HG02973 (cell line): Measurements from ENCODE around the gene GPER1.
"Not testable (repeated sequence)": the region's sequence is repeated elsewhere in the genome, so short reads cannot be mapped to it uniquely, and the experiment has no call there.

Source experiments
- ATAC-seq: cut with Tn5 transposase; IDR thresholded peaks from one replicate; pipeline ENCODE4 v1.9.1; 2021; ENCODE audit warnings: moderate library complexity; ENCODE audit not compliant: unreplicated experiment

The GPER1 gene

DNA sequence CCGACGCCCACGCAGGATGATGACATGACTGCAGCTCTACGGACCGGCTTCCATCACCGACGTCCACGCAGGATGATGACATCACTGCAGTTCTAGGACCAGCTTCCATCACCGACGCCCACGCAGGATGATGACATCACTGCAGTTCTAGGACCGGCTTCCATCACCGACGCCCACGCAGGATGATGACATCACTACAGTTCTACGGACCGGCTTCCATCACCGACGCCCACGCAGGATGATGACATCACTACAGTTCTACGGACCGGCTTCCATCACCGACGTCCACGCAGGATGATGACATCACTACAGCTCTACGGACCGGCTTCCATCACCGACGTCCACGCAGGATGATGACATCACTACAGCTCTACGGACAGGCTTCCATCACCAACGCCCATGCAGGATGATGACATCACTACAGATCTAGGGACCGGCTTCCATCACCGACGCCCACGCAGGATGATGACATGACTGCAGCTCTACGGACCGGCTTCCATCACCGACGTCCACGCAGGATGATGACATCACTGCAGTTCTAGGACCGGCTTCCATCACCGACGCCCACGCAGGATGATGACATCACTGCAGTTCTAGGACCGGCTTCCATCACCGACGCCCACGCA lies 28.6 kb downstream of the GPER1 start:
- not testable (repeated sequence) for ATAC-seq

DNA sequence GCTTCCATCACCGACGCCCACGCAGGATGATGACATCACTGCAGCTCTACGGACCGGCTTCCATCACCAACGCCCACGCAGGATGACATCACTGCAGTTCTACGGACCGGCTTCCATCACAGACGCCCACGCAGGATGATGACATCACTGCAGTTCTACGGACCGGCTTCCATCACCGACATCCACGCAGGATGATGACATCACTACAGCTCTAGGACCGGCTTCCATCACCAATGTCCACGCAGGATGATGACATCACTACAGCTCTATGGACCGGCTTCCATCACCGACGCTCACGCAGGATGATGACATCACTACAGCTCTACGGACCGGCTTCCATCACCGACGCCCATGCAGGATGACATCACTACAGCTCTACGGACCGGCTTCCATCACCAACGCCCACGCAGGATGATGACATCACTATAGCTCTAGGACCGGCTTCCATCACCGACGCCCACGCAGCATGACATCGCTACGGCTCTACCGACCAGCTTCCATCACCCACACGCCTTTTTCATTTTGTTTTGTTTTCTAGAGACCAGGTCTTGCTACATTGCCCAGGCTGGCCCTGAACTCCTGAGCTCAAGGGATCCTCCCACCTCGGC lies 29.5 kb downstream of the GPER1 start:
- no peak for ATAC-seq

DNA sequence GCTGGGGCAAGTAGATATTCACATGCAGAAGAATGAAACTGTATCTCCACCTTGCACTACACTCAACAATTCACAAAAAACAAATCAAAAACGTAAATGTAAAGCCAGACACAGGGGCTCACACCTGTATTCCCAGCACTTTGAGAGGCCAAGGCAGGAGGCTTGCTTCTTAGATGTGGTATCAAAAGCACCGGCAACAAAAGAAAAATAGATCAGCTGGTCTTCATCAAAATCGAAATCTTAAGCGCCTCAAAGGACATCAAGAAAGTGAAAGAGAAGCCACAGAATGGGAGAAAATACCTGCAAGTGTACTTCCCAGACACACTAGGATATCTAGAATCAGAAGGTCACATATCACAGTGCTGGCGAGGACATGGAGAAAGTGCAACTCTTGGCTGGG lies 31.3 kb downstream of the GPER1 start:
- ATAC-seq = no peak

DNA sequence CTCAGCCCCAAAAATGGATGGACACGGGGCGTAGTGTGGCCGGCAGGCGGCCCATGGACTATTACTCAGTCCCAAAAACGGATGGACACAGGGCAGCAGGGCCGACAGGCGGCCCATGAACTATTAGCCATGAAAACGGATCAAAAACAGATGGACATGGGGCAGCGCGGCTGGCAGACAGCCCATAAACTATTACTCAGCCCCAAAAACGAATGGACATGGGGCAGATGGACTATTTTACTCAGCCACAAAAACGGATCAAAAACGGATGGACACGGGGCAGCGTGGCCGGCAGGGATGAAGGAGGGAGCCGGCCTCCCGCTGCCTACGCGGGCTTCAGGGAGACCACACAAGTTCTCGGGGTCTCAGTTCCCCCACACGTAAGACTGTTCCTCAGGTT lies 32.9 kb downstream of the GPER1 start:
- no peak for ATAC-seq

DNA sequence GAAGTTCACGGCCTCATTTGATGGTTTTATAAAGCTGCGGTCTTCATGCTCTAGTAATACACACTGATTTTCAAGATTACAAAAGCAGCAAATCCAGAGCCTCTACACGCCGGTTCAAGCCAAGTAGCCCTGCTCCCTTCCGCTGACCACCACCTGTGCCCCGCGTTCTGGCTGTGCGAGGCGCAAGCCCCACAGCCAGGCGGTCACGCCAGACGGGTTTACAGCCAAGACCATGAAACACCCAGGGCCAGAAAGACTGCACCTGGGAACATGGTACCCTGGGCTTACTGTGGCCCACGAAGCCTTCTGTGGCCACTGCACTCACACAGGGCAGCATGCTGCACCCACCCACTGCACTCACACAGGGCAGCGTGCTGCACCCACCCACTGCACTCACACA lies 33.6 kb downstream of the GPER1 start:
- no peak for ATAC-seq

DNA sequence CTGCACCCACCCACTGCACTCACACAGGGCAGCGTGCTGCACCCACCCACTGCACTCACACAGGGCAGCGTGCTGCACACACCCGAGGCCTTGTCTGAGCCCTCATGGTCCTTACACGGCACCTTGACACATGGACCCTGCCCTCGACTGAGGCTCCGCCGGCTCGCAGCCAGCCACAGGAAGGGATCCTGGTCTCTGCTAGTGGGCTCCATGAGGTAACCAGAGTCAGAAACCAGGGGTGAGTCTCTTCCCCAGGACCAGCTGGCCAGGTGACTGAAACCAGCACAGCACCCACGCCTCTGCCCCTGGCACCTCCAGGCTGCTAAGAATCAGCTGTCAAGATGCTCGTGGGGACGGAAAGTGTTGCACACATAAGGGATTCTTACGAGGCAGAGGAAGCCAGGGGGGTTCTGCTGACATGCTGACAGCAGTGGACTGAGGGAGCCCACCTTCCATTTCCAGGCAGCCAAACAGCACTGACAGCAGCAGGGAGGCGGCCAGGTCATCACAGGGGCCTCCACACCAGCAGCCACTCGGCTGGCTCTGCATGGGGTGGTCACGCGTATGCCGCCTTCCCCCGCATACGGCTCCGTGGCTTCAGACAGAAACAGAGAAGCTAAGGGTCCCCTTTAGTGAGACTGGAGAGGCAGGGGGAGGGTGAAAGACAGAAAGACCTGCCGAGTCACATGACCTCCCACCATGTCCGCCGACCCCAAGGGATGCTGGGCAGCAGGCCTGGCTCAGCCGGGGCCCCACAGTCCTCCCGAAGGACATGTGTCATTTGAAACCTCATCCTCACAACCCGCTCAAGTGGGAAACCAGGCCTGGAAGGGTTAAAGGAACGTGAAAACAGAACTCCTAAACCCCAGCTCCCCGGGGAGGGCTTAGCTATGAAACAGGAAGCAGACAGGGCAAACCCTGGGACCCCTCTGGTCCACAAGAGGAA lies 34.2 kb downstream of the GPER1 start:
- no peak for ATAC-seq

DNA sequence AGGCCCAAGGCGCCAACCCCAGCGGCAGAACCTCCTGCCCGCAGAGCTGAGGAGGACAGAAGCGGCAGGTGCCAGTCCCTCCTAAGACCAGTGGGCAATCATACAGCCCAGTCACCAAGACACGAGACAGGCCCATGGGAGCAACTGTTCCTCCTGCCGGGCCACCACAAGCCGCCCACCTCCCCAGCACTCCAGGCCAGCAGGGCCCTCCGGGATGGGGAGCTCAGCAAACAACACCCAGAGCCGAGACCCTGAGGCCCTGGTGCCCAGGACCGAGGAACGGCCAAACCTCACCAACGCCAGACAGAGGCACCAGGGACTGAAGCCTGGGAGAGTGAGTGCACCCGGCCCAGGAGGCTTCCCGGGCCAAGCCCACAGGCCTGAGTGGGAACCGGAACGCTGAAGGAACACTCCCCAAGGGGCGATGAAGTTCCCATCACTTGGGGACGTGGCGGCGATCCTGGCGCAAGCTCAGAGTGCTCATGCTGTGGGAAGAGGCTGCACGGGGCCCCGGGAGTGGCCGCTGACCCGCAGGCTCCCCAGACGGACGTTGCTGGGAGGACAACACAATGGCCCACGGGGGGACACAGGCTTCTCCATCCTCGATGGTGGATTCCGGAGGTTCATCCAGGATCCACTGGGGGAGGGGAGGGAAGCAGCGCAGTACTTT lies 35.1 kb downstream of the GPER1 start:
- ATAC-seq = no peak

DNA sequence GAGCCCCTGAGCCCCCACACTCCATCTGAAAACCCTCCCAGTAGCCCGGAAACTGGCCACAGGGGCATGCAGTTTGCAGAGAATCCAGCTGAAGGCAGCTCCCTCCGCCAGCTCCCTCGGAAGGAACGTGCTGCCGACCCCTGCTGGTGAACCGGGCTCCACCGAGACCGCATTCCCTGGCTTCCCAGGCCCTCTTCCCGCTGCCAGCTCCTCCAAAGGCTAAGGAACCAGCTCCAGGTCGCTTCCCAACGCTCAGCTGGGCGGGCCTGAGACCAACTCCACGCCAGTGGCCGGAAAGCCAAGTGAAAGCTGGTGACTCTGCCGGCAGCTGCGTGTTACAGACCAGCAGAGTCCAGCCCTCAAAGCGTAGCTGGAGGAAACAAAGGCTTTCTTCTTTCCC lies 35.8 kb downstream of the GPER1 start:
- no peak for ATAC-seq

DNA sequence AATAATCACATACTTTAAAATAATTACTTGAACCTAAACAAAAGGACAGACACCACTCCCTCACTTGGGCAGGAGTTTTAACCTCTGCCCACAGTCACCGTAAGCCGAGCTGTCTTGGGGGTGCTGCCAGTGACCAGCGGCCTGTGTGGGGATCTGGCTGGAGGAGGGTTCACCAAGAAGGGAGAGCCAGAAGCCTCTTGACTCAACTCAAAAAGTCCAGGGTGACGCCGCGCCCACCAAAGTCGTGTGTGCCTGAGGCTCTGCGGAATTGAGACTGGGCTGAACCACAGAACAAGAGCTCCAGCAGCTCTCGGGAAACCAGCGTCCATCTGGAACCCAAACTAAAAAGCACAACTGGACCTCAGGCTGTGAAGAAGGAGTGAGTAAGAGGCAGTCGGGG lies 36.3 kb downstream of the GPER1 start:
- ATAC-seq = no peak

DNA sequence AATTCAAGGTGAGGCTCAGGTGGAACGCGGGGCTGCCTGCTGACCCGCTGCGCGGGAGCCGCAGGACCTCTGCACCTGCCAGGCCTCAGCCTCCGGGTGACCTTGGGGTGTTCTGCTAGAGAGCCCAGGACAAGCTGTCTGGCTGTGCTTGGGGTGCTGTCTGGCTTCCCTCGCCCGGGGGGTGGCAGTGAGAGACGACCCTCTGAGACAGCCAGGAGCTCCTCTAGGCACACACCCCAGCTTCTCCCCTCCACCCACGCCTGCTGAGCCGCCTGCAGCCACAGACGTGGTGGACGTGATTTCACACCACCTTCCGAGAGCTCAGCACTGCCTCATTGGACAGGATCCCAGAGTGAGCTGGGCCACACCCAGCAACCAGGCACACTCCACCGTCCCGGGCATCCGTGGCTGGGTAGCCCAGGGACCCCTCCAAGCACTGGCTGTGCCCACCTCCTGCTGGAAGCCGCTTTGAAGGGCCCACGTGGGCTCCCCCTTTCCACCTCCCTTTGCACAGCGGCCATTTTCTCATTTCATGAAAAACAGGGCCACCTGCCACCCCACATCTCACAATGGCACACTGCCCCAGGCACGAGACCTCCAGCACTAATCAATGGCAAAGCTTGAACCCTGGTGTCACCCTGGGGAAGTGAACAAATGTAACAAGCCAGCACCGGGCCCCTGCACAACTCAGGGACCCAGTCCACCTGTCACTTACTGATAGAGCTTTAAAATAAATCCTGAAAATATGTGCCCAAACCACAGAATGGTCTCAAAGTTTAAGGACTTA lies 37.1 kb downstream of the GPER1 start:
- no peak for ATAC-seq

DNA sequence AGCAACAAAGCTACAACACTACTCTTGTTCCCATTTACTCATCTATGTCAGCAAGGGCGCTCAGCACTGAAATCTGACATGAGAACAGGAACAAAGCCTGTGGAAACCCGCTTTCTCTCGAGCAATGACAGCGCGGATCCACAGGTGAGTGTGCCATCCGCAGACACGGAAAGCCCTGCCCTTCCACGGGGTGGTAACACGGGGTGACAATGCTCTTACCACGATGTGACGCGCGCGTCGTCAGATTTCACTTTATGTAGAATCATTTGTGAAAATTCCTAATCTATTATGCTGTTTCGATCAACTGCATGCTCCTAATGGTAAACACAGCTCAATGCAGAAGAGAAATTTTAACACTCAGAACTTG lies 37.7 kb downstream of the GPER1 start:
- ATAC-seq = no peak

DNA sequence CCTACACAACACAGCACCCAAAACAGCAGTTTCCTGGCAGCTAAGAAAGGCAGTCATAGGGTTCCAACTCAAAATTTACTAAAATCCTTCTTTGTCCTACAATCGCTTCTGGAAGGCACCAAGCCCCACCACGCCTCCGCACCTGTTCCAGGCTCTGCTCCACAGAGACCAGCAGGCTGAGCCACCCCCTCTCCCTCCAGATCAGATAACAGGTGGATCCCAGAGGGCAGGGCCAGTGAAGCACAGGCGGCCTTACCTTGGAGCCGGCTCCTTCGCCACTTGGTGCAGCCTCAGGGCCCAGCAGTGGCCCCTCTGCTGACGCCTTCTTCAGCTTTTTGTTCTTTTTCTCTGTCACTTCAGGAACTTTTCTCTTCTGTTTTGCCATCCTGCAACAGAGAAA lies 39.1 kb downstream of the GPER1 start:
- no peak for ATAC-seq

DNA sequence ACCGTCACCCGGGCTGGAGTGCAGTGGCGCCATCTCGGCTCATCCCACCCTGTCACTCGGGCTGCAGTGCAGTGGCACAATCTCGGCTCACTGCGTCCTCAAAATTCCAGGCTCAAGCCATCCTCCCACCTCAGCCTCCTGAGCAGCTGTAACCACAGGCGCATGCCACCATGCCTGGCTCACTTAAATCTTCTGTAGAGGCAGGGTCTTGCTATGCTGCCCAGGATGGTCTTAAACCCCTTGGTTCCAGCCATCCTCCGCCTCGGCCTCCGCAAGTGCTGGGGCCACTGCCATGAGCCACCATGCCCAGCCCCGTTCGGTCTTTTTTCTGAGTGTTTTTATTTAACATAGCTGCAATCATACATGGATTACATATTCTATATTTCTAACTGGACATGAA lies 41.5 kb downstream of the GPER1 start:
- ATAC-seq = no peak

DNA sequence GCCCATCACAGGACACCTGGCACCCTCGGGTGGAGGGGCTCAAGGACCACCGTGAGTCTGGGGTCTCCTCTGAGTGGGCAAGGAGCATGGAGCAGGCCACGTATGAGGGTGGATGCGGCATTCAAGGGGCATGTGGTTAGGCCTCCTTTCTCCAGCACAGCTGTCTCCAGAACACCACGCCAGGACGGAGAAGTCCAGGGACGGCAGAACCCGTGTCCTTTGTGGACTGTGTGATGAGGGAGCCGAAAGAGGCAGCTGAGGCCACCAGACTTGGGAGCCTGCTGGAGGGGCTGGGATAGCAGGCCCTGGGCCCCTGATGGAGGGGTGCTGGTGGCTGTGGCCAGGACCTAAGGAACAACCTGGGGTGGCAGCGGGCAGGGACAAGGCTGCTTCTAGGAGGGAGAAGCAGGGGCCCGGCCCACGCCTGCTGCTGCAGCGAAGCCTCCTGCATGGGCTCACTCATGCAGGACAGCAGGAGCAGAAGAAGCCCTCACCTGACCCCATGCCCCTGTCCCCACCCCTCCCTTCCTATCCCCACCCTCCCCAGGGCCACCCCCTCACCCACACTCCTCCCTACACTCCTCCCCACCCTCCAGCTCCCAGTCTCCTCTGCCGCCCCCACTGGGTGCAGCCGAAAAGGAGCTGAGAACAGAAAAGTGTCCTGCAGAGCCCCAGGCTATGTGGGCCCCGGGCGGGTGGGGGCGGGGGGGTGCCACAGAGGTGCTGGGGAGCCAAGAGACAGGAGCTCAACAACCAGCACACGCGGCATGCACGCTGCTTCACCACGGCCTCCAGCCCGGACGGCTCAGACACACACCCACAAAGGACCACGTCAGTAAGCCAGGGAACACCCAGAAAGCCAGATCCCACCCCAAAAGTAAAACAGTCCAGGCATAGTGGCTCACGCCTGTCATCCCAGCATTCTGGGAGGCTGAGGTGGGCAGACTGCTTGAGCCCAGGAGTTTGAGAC lies 42.4 kb downstream of the GPER1 start:
- no peak for ATAC-seq

DNA sequence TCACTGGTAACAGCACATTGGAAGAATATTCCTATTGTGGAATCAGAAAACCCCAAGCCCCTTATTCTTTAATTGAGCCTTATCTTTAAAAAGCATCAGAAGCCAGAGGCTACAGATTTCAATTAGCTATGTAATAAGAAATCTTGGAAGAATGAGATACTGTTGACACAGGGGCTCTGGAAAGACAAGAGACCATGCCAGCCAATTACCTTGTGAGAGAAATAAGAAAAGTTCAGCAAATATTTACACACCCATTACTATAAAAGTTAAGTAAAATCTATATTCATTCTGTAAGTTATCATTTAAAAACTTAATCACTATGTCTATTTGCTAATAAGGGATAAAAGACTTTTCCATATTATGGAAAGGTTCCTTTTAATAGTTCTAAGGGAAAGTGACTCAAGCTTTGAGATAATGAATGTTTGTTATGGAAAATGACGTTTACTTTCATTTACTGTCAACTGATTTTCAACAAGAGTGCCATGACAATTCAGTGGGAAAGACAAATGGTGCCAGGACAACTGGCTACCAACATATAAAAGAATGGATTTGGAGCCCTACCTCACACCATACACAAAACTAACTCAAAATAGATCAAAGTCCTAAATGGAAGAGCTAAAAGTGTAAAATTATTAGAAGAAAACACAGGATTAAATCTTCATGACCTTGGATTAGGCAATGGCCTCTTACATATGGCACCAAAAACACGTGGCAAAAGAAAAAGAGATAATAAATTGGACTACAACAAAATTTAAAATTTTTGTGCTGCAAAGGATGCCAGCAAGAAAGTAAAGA lies 43.8 kb downstream of the GPER1 start:
- no peak for ATAC-seq

DNA sequence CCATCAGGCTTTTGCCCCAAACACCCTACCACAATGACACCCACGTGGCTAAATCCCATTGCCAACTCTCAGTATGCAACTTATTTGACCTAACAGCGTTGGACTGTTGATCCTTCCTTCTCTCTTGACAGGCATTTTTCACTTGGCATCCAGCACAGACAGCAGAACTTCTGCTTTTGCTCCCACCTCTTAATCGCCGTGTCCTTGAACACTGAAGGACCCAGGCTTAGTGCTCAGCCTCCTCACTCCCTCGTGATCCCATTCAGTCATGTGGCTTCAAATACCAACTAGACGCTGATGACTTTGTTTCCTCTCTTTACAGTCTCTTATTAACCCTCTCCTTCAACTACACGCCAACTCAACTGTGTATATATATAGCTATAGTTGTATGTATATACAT lies 47.0 kb downstream of the GPER1 start:
- no peak for ATAC-seq

DNA sequence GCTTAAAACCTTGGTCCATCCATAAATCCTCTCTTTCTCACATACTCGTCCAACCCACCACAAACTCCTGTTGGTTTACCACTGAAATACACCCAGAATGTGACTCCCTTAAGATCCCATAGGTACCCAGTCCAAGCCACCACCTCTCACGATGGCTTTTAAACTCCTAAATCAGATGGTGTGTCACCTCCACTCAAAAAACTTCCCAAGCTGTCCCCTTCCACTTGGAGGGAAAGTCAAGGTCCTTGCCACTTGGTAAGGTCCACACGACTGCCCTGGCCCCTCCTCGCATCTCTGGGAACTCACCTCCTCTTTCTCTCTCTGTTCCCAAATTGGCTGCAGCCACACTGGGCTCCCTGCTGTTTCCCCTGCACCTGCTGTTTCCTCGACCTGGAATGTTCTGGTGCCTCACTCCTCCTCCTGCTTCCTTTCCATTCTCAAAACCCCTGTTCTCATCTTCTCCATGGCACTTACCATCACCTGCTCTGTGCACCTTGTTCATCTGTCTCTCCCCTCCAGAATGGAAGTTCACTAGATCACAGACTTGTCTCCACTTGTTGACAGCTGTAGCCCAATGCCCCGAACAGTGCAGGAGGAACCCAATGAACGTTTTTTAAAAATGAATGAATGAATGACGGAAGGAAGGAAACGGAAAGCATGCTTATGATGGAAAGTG lies 49.1 kb downstream of the GPER1 start:
- no peak for ATAC-seq

DNA sequence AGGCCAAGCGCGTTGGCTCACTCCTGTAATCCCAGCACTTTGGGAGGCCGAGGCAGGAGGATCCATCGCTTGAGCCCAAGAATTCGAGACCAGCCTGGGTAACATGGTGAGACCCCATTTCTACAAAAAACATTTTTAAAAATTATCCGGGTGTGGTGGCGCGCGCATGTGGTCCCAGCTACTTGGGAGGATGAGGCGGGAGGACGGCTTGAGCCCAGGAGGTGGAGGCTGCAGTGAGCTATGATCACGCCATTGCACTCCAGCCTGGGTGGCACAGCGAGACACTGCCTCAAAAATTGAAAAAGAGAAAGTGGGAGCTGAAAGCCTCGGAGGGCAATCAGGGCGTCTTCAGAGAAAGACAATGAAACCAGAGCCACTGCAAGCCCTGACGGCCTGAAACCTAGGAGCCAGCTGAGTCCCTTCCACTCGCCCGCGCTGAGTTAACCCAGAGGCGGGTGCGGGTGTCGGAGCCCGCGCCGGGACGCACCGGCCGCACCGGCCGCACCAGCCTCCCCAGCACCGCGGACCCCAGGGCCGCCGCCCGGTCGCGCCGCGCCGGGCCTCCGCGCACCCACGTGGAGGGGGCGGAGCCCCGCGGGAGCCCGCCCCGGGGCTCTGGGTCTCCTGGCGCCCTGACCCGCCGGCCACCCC lies 49.7 kb downstream of the GPER1 start:
- peak; percentile 57 for ATAC-seq
